Hepatic stellate cell (primary cell): ENCODE measurements around the gene FAM72D.
"Not testable (repeated sequence)": the region's sequence is repeated elsewhere in the genome, so short reads cannot be mapped to it uniquely, and the experiment has no call there.

ENCODE experiments used
- DNase-seq: peaks from one replicate; pipeline ENCODE4 v3.0.0; 2011; ENCODE audit warnings: low spot score

FAM72D gene

GRCh38 chr1:145146308-145146707 lies 50.5 kb downstream of the FAM72D start:
- DNase-seq = not testable (repeated sequence)

DNA sequence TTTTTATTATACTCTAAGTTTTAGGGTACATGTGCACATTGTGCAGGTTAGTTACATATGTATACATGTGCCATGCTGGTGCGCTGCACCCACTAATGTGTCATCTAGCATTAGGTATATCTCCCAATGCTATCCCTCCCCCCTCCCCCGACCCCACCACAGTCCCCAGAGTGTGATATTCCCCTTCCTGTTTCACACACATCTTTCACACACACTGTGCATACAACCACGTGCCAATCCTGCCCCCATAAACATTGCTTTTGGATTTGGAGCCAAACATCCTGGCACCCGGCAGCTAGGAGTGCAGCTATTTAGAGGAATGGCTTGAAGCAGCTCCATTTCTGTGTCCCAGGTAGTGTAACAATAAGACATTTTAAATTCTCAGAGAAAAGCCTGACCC lies 51.4 kb downstream of the FAM72D start:
- not testable (repeated sequence) for DNase-seq

GRCh38 chr1:145155421-145155820 lies 59.6 kb downstream of the FAM72D start:
- not testable (repeated sequence) for DNase-seq

DNA sequence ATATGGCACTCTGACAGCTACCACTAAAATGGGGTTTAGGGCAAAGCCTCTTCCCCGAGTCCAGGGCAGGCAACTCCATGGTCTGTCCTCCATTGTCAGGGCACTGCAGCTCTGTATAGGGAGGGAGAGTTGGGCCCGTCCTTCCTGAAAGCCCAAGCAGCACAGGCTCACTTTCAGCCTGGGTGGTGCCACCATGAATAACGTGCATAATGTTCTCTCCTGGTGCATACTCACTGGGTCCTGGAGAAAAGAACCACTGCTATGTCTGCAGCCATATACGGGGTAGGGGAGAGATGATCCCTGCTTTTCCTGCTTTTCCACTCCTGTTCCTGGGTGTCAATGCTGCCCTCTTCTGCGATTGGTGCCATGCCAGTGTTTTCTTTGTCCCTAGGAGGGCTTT lies 60.1 kb downstream of the FAM72D start:
- DNase-seq = not testable (repeated sequence)

- not testable (repeated sequence) for DNase-seq
Observed at GRCh38 chr1:145156891-145157610, 61.3 kb downstream of the FAM72D start.

- not testable (repeated sequence) for DNase-seq
Observed at GRCh38 chr1:145157715-145158114, 61.9 kb downstream of the FAM72D start.

- not testable (repeated sequence) for DNase-seq
Observed at GRCh38 chr1:145161046-145161752, 65.4 kb downstream of the FAM72D start.
